CD4-positive, alpha-beta T cell (primary cell): Measurements from ENCODE around the gene CAMSAP1. TPM values are rescaled to one million over a fixed set of nuclear protein-coding genes. Genes with fewer than 3 reads are reported as not detected.

Experiments used
- ATAC-seq: fragments of 200-7000 bp; cut with Tn5 transposase; one replicate; pipeline ENCODE4 v1.10.0; 2022; ENCODE audit warnings: mild to moderate bottlenecking; ENCODE audit not compliant: poor library complexity
- CTCF ChIA-PET: fragments of 350-600 bp; sonication (Branson Sonifier 250); formaldehyde crosslinking; loops from one replicate; lab custom pipeline; 2021; ENCODE audit warnings: antibody characterized with exemption, inconsistent platforms; lab: Charles Lee
- POLR2A ChIA-PET: fragments of 350-600 bp; sonication (Branson Sonifier 250); formaldehyde crosslinking; loops from one replicate; lab custom pipeline; 2021; ENCODE audit warnings: antibody characterized with exemption, inconsistent platforms; lab: Charles Lee
- DNase-seq, 14 experiments: peaks; one replicate each; pipeline ENCODE4 v3.0.0-alpha.2; 2013 to 2020; ENCODE audit warnings: mixed read lengths in 2 of 14
- H3K27ac ChIP-seq, 2 donors: one replicate each; pipeline versions ENCODE4 v1.5.1 to v1.7.0; 2013; ENCODE audit warnings: low read length in 2 of 2, low read depth in 1 of 2, mild to moderate bottlenecking in 1 of 2
- H3K27me3 ChIP-seq, 2 experiments: 1 replicate in 1 of 2; 2 replicates in 1 of 2; pipeline versions ENCODE4 v1.6.1 to v1.7.0; 2013; ENCODE audit warnings: low read length in 2 of 2, control low read depth in 1 of 2, mild to moderate bottlenecking in 1 of 2, moderate library complexity in 1 of 2; ENCODE audit not compliant: insufficient read depth in 2 of 2, control insufficient read depth in 1 of 2
- H3K36me3 ChIP-seq: one replicate; pipeline ENCODE4 v1.6.1; 2013; ENCODE audit warnings: low read length, control low read depth; ENCODE audit not compliant: insufficient read depth
- H3K4me1 ChIP-seq: one replicate; pipeline ENCODE4 v1.6.1; 2013; ENCODE audit warnings: low read length, control low read depth; ENCODE audit not compliant: insufficient read depth
- H3K4me3 ChIP-seq: one replicate; pipeline ENCODE4 v1.5.1; 2013; ENCODE audit warnings: mild to moderate bottlenecking, low read length, moderate library complexity
- H3K9me3 ChIP-seq, 2 experiments: 1 replicate in 1 of 2; 2 replicates in 1 of 2; pipeline versions ENCODE4 v1.6.1 to v1.7.0; 2013; ENCODE audit warnings: low read length in 2 of 2, mild to moderate bottlenecking in 2 of 2, control low read depth in 1 of 2, moderate library complexity in 1 of 2; ENCODE audit not compliant: control insufficient read depth in 1 of 2, insufficient read depth in 1 of 2
- H3K27ac Mint-ChIP-seq: one replicate; pipeline ENCODE4 v1.8.0; 2020; ENCODE audit warnings: mixed read lengths
- H3K27me3 Mint-ChIP-seq: one replicate; pipeline ENCODE4 v1.8.0; 2021; ENCODE audit warnings: mixed read lengths
- H3K36me3 Mint-ChIP-seq: one replicate; pipeline ENCODE4 v1.8.0; 2021; ENCODE audit warnings: low read depth, mixed read lengths
- H3K4me1 Mint-ChIP-seq: one replicate; pipeline ENCODE4 v1.8.0; 2021; ENCODE audit warnings: low read depth, mixed read lengths
- H3K4me3 Mint-ChIP-seq: one replicate; pipeline ENCODE4 v1.8.0; 2020; ENCODE audit warnings: mild to moderate bottlenecking, mixed read lengths
- H3K9me3 Mint-ChIP-seq: one replicate; pipeline ENCODE4 v1.8.0; 2020; ENCODE audit warnings: mixed read lengths
- CTCF ChIP-seq: fragments of 200-600 bp; IDR thresholded peaks from one replicate; pipeline ENCODE4 v1.8.0; 2022; ENCODE audit warnings: antibody characterized with exemption, mild to moderate bottlenecking
- intact Hi-C, 2 experiments: fragments of 100-400 bp; cut with DNase I in 1 of 2; cut with micrococcal nuclease in 1 of 2; formaldehyde crosslinking; loops; one replicate each; pipeline versions ENCODE4 v1.15.1 to v1.9.0; 2023 to 2025; cut with DNase I, micrococcal nuclease
- total RNA-seq, 174 experiments: library from RNA in 2 of 174; stranded (reverse) in 2 of 174; gene quantifications; one replicate each; pipeline ENCODE4 v1.2.3 and lab custom pipeline; 2021 to 2026

CAMSAP1 gene
- total RNA-seq, 2 experiments from 2014 or later, result 16.8 to 18.2 TPM

DNA sequence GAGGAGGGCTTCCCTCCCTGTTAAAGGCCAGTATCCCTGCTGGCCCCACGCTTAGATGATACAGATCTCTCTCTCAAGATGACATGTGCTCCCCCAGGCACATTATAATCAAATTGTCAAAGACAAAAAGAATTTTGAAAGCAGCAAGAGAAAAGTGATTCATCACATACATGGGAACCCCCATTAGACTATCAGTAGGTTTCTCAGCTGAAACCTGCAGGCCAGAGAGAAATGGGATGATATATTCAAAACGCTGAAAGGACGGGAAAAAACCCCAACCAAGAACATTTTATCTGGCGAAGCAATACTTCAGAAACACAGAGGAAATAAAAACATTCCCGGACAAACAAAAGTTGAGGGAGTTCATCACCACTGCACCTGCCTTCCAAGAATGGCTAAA lies 78.7 kb downstream of the CAMSAP1 start:
- H3K27ac Mint-ChIP-seq, result no peak overlapping the region
- TF ChIP-seq CTCF, result no peak
- H3K27ac ChIP-seq, result no peak overlapping the region
- H3K4me3 ChIP-seq, result no peak overlapping the region
- intact Hi-C loops, result no loop called here
- H3K4me1 ChIP-seq, result no peaks in the 10 kb centered on the region
- no peaks in the 10 kb centered on the region for H3K27me3 Mint-ChIP-seq
- H3K9me3 Mint-ChIP-seq, result no peaks in the 10 kb centered on the region
- peaks cover 16% of the 10 kb centered on the region for H3K36me3 ChIP-seq
- H3K27me3 ChIP-seq, result no peaks in the 10 kb centered on the region
- H3K9me3 ChIP-seq, result peaks cover 11 to 22% of the 10 kb centered on the region in 2 experiments
- POLR2A ChIA-PET, result no interaction called here
- ATAC-seq (no peak), DNase-seq (no peak)
- CTCF ChIA-PET, result no interaction called here
- H3K4me3 Mint-ChIP-seq, result no peak overlapping the region
- H3K36me3 Mint-ChIP-seq, result peaks cover 84% of the 10 kb centered on the region
- H3K4me1 Mint-ChIP-seq, result peaks cover 16% of the 10 kb centered on the region

DNA sequence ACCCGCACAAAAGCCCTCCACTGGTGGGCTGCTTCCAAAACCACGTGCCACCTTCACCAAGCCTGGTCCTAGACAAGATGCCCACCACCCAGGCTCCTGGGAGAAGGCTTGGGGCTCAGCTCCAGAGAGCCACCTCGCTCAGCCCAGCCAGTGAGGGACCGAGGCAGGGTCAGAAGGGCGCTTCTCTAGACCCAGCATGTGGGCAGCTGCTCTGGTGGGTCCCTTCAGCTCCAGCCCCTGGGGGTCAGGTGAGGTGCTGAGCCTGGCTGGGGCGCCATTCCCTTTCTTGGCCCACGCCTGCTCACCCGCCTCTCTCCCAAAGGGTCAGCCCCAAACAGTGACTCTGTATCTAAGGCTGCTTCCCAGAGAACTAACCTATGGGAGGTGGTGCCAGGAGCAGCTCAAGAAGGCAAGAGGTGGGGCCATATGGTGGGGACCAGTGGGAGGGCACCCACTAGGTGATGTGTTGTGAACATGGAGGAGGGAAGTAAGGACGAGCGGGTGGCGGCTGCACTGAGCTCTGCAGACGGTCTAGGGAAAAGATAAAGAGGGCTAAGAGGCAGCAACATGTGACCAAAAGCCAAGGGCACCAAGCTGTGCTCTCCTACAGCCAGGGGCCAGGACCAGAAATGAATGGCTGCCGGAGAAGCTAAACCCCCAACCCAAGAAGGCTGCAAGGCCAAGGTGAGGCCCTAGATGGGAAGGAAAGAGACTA lies 79.3 kb downstream of the CAMSAP1 start:
- Histone ChIP-seq H3K9me3 (peaks cover 11 to 22% of the 10 kb centered on the region in 2 experiments), H3K36me3 (peaks cover 22% of the 10 kb centered on the region), H3K27ac (no peak overlapping the region), H3K4me1 (no peaks in the 10 kb centered on the region), H3K4me3 (no peak overlapping the region), H3K27me3 (no peaks in the 10 kb centered on the region)
- H3K27ac Mint-ChIP-seq, result no peak overlapping the region
- H3K4me1 Mint-ChIP-seq, result peaks cover 16% of the 10 kb centered on the region
- no peaks in the 10 kb centered on the region for H3K9me3 Mint-ChIP-seq
- POLR2A ChIA-PET, result no interaction called here
- intact Hi-C loops, result no loop called here
- CTCF ChIA-PET, result no interaction called here
- no peaks in the 10 kb centered on the region for H3K27me3 Mint-ChIP-seq
- peaks cover 85% of the 10 kb centered on the region for H3K36me3 Mint-ChIP-seq
- no peak for ATAC-seq
- DNase-seq, result no peak
- no peak overlapping the region for H3K4me3 Mint-ChIP-seq
- no peak for TF ChIP-seq CTCF

DNA sequence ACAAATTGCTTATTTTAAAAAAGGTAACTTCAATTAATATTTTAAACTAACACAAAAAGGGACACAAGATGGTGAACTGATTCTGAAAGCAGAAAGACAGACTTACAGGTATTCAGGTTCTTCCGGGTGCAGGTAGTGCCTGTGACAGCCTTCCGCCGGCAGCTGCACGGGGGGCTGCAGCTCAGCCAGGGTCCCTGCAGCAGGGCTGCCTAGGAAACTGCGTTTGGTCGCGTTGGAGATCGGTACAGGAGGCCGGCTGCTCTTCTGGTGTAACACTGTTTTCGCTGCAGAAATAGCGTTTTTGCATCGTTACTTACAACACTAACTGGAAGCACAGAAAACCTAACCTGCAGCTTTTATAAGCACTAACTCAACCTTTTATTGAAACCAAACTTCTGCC lies 80.0 kb downstream of the CAMSAP1 start:
- DNase-seq, result no peak
- Mint-ChIP-seq H3K4me3 (no peak overlapping the region), H3K9me3 (no peaks in the 10 kb centered on the region), H3K27me3 (no peaks in the 10 kb centered on the region), H3K4me1 (peaks cover 16% of the 10 kb centered on the region), H3K36me3 (peaks cover 87% of the 10 kb centered on the region), H3K27ac (no peak overlapping the region)
- POLR2A ChIA-PET, result no interaction called here
- Histone ChIP-seq H3K4me3 (no peak overlapping the region), H3K4me1 (no peaks in the 10 kb centered on the region), H3K9me3 (peaks cover 11 to 22% of the 10 kb centered on the region in 2 experiments), H3K27ac (no peak overlapping the region), H3K36me3 (peaks cover 29% of the 10 kb centered on the region), H3K27me3 (no peaks in the 10 kb centered on the region)
- no peak for TF ChIP-seq CTCF
- intact Hi-C loops, result no loop called here
- CTCF ChIA-PET, result no interaction called here
- ATAC-seq, result no peak
